ENCODE data around the gene CLDND1. TPM values are rescaled to one million over a fixed set of nuclear protein-coding genes. Genes with fewer than 3 reads are reported as not detected.

Gene CLDND1
- total and polyA plus RNA-seq, 10 of the 15 experiments (the other 5 are each of a cell fraction or from before 2014, with no cell fraction given), result 97.8 to 225 (median 152) TPM

GRCh38 chr3:98556164-98557130 is 33.7 kb upstream of the CLDND1 start (continued):
- TF ChIP-seq USF1 (IDR thresholded peaks at IDR 0.05; ENCODE audit: borderline replicate concordance, extremely low read length, insufficient read depth, low read depth, low read length), result no peak
- TF ChIP-seq CEBPZ (IDR thresholded peaks at IDR 0.05; ENCODE audit: low read depth, low read length), result no peak
- peak in 1 of 2 experiments; percentile 76; a peak in 2 of 4 replicates for TF ChIP-seq SRF (IDR thresholded peaks at IDR 0.05; ENCODE audit: low read depth in 2 of 2, low read length in 2 of 2)
- no peak for TF ChIP-seq STAT1 (conservative IDR thresholded peaks at IDR 0.05)
- peak; percentile 97 for TF ChIP-seq DPF2 (IDR thresholded peaks at IDR 0.05)
- no peak for TF ChIP-seq ATF3 (IDR thresholded peaks at IDR 0.05; ENCODE audit: borderline replicate concordance, extremely low read depth, low read depth, low read length)
- TF ChIP-seq EP300 (IDR thresholded peaks at IDR 0.05; ENCODE audit: borderline replicate concordance in 1 of 2, control insufficient read depth in 1 of 2, low read depth in 2 of 2, low read length in 2 of 2), result peak; percentile 100
- no peak for TF ChIP-seq KAT2A (conservative IDR thresholded peaks at IDR 0.05; ENCODE audit: control insufficient read depth, low read depth, low read length)
- TF ChIP-seq JUNB (IDR thresholded peaks at IDR 0.05), result peak; percentile 98
- TF ChIP-seq SP1 (IDR thresholded peaks at IDR 0.05; ENCODE audit: low read depth, low read length), result peak; percentile 91
- no peak for TF ChIP-seq ASH2L (IDR thresholded peaks at IDR 0.05; ENCODE audit: borderline replicate concordance, low read depth)
- peak; percentile 7; the same call in 1 of the 2 replicates for TF ChIP-seq NBN (IDR thresholded peaks at IDR 0.05)
- peak; percentile 98; the same call in 1 of the 2 replicates for TF ChIP-seq TCF3 (IDR thresholded peaks at IDR 0.05; ENCODE audit: borderline replicate concordance, insufficient read depth, low read depth, low read length)
- peak; percentile 20; the same call in 1 of the 2 replicates for TF ChIP-seq ZNF217 (IDR thresholded peaks at IDR 0.05)
- TF ChIP-seq E2F8 (IDR thresholded peaks at IDR 0.05; ENCODE audit: low read depth, partially characterized antibody), result peak; percentile 61
- peak in 1 of 2 experiments; percentile 64; a peak in 3 of 4 replicates for TF ChIP-seq IKZF2 (IDR thresholded peaks at IDR 0.05)
- no peak for TF ChIP-seq ZBTB33 (IDR thresholded peaks at IDR 0.05)
- TF ChIP-seq BRCA1 (IDR thresholded peaks at IDR 0.05; ENCODE audit: low read depth, low read length), result no peak
- no peak for TF ChIP-seq ZNF274 (IDR thresholded peaks at IDR 0.05; ENCODE audit: insufficient read depth, insufficient read length)
